GM12892 (cell line): Measurements from ENCODE around the gene ARHGAP23.

Source experiments
- POLR2A ChIP-seq: IDR thresholded peaks from 2 replicates; pipeline ENCODE4 v1.6.1; 2011; ENCODE audit warnings: low read depth, low read length, control low read depth
- POLR2AphosphoS5 ChIP-seq: IDR thresholded peaks from 2 replicates; pipeline ENCODE4 v1.6.1; 2011; ENCODE audit warnings: low read depth, low read length, control low read depth

DNA sequence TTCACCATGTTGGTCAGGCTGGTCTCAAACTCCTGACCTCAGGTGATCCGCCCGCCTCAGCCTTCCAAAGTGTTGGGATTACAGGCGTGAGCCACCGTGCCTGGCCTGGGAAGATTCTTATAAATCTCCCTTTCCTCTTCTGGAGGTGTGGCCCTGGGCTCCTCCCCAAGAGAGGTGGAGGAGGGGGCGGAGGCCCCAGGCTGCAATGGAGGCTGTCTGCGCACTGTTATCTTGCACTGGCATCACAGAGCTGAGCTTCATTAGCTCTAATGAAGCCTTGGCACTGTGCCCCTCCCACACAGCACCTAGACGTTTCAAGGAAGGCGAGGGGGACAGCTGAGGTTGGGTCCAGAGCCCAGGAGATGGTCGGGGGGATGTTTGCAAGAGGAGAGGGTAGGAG, 7.5 kb downstream of the ARHGAP23 start:
- TF ChIP-seq POLR2AphosphoS5 (no peak), POLR2A (no peak)
